GM21737 (cell line): ENCODE results near the gene MYO1D.
"Not testable (repeated sequence)": the region's sequence is repeated elsewhere in the genome, so short reads cannot be mapped to it uniquely, and the experiment has no call there.

ENCODE experiments used
- ATAC-seq: cut with Tn5 transposase; IDR thresholded peaks from one replicate; pipeline ENCODE4 v1.9.1; 2021; ENCODE audit warnings: mild to moderate bottlenecking, moderate library complexity; ENCODE audit not compliant: unreplicated experiment

The MYO1D gene

DNA sequence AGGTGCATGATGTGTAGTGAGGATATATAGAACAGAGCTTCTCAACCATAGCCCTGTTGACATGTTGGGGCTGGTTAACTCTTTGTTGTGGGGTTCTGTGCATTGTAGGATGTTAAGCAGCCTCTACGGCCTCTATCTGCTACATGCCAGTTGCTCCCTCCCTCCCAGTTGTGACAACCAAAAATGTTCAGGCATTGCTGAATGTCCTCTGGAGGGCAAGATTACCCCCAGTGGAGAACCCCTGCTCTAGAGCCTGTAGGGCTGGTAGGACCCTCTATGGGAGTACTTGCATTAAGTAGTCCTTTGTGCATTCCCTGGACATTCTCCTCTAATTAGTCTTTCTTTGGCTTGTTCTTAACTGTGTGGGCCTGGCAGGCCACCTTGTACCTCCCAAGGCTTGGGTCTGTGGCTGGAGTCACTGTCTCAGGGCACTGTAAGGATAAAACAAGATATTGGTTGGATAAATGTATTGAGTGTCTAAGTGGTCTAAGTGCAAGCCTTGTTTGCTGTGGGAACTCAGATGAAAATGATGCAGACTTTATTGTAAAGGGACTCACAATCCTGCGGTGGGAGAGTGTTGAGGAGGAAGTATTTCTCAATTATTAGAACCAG, 19.8 kb upstream of the MYO1D start:
- ATAC-seq, result no peak

DNA sequence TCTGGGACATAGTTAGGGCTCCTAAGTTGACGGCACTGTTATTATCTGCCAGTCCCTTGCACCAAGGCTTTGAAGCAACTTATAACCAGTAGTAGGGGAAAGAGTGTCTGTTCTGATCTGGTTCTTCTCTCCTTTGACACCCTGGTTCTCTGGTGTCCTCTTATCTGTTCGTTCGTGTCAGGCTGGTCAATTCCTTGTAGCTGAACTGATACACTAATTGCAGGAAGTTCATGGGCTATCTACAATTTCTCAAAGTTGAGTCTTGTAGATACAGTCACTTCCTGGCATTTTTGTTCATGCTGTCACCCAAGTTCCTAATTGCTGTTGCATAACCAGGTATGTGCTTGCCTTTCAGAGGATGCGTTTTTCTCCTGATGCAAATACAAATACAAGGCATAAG, 17.3 kb upstream of the MYO1D start:
- no peak for ATAC-seq

DNA sequence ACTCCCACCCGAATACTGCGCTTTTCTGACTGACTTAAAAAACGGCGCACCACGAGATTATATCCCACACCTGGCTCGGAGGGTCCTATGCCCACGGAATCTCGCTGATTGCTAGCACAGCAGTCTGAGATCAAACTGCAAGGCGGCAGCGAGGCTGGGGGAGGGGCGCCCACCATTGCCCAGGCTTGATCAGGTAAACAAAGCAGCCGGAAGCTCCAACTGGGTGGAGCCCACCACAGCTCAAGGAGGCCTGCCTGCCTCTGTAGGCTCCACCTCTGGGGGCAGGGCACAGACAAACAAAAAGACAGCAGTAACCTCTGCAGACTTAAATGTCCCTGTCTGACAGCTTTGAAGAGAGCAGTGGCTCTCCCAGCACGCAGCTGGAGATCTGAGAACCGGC, 10.5 kb upstream of the MYO1D start:
- not testable (repeated sequence) for ATAC-seq

DNA sequence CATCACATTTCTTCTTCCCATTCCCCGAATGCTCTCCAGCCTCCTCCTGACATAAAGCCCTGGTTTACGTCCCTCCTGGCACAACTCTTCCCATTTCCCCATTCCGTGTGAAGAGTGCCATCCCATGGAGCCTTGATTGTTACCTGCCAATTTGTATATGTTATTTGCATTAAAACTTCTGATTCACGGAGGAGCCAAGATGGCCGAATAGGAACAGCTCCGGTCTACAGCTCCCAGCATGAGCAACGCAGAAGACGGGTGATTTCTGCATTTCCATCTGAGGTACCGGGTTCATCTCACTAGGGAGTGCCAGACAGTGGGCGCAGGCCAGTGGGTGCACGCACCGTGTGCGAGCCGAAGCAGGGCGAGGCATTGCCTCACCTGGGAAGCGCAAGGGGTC, 10.0 kb upstream of the MYO1D start:
- ATAC-seq, result not testable (repeated sequence)

DNA sequence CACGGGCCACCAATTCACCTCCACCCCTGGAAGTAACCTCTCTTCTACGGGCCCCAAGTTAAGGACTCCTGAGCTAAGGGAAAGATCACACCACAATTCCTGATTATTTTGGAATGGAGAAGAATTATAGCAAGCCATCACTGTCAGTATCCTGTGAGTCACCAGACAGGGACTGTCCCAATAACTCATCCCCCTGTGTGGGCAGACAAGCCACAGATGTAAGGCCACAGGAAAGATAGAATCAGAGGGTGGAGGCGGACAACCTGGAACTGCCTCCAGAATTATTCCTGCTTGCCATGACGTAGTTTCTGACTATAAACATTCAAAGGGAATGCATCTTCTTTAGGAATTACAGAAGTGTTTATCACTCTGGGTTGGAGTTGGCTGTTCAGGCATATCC, 5.8 kb upstream of the MYO1D start:
- no peak for ATAC-seq

DNA sequence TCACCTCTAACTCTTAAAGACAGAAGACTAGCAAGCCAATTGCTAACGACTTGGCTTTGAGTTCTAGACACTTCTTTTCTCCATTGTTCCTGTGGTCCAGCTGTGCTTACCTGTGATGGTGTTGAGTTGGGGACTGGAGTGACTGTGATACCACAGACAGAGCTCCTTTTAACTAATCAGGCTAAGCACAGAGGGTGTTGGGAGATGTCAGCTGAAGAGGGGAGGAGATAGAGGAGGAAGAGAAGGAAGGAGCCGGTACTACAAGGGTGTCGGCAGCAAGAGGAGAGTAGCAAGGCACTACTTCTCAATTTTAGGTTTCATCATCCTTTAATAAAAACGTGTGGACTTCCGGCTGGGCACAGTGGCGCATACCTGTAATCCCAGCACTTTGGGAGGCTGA, 5.1 kb upstream of the MYO1D start:
- ATAC-seq, result no peak

DNA sequence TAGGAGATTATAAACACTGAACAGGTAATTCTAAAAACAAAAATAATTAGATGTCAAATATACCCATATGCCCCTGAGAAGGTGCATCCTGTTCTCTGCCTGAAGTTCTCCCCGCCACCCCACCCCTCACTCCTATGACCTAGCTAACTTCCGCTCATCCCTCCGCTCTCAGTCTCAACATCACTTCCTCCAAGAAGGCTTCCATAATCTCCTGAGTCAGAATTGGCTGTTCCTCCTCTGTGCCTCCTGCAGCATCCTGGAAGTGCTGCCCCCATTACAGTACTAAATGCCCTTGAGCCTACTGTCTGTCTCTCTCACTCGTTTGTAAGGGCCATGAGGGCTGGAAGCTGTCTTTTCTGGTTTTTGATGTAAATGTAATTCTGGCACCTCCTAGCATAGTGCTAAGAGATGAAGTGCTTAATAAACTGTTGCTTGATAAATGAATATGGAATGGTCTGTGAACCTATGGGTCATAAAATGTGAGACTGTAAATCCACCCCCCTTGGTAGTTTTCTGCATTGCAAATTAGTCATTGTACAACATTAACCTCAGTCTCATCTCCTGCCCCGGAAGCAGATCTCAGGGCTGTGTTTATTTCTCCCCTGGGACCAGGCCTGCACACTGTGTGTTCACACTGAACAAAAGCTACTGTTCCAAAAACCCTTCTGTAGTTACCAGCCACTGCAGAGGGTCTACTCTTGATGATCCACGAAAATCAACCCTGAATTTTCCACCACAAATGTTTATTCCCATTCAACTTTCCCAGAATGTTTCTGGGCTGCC, 3.9 kb upstream of the MYO1D start:
- no peak for ATAC-seq

DNA sequence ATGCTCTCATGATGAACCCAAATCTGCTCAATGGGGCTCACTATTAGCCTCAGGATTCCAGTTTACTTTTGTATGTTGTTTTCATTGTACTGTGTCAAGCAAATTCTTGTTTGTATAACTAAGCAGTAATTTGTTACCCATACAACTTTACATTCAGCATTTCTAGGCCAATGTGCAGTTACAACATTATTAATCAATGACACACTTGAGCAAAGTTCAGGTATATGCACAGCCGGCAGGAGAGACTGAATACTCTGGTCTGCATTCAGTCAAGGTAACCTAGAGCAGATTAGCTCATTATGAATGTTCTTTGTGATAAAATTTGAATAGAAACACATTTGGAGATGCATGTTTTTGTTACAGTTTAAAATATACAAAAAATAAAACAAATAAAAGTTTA, 2.2 kb upstream of the MYO1D start:
- ATAC-seq, result no peak

DNA sequence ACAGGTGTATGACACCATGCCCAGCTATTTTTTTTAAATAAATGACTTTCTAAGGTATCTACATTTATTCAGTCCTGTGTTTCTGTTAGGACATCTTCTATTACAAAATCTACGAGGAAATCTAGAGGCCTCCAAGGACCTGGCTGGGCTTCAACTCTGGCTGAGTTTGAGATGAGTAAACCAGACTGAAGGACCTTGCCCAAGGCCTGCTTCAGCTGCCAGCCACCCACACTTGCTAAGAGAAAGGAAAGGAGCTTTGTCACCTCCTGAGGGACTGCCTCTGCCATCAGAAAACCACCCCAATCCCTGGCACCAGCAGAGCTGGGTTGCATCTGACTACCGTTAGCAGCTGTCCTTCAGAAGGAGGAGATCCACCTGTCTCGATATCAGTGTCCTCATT, 1.3 kb upstream of the MYO1D start:
- no peak for ATAC-seq

DNA sequence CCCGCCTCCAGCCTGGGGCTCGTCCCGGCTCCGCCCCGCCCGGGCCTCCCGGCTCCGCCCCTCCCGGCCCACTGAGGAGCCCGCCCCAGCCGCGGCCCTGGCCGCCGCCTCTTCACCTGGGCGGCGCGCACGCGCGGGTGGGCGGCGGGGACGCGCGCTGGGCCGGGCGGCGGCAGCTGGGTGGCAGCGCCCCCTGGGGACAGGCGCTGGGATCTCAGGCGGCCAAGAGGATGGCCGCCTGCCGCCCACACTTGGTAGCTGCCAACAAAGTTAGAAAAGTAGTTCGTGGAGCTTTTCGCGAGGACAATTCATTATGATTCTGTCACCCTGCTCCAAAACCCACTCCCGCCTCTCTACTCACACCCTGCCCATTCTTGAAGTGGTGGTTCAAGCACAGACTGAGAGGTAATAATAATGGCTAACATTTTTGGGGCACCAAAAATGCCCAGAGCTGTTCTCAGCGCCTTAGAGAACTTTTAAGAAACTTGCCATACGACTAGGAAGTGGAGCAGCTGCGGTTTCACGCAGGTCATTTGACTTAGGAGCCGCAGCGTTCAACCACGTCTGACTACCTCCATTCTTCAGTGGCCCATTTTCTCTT, 340 bp upstream of the MYO1D start:
- ATAC-seq, result peak; percentile 91

DNA sequence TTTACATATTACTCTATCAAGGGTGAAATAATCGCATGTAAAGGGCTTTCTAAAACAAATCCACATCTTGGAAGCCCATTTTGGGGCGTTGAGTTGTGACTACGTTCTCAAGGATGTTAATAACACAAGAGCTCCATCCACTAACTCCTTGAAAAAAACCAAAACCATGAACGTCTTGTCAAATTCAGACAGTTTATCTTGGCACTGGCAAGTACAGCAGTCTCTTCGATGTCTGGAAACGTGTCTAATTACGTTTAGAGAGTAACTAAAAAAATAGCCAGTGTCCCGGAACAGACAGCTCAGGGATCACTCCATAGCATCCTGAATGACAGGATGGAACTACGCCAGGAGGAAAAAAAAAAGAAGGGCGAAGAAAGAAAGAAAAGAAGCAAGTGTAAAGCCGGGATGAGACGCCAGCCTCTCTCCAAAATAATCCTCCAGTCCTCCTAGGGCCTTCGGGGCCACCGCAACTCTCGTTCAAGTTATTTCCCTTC, 954 bp downstream of the MYO1D start:
- ATAC-seq, result no peak

DNA sequence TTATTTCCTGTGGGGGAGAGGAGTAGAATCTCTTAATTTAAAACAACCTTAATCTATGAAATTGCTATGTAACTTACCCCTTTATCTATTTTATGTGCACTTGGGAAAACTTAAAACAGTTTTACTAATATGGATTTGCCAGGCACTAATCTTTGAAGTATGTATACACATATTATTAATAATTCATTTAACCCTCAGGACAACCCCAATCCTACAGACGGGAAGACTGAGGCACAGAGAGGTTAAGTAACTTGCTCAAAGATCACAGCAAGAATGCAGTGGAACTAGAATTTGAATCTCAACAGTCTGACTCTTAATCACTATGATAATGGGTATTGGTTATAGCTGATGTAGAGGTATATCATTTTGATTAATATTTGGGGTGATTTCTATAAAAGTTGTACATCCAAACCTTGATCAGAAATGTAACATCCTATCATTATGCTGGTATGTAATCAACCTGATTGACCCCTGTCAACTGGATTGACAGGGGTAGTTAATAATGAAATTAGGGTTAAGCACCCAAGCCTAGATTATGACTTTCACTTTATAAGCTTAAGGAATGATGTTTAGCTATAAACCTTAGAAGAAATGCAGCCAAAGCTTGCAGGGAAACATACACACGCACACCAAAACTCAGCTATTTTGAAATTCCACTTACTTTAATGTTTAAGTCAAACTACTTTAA, 1.6 kb downstream of the MYO1D start:
- no peak for ATAC-seq

DNA sequence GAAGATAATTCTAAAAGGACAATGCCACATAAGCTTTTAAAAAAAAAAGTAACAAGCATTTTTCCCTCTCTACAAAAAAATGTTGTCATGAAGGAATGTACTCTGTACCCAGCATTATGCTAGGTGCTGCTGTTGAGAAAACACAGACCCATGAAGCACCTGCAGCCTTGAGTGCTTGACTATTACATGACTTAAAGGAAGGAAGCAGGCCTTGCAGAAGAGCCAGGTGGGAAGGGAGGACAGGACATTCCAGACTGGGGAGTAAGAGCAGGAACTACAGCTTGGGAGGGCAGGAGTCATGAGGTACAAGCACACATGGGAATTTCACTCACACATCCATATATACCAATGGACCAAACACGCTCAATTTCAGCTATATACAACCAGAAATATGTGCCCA, 3.8 kb downstream of the MYO1D start:
- ATAC-seq, result no peak

DNA sequence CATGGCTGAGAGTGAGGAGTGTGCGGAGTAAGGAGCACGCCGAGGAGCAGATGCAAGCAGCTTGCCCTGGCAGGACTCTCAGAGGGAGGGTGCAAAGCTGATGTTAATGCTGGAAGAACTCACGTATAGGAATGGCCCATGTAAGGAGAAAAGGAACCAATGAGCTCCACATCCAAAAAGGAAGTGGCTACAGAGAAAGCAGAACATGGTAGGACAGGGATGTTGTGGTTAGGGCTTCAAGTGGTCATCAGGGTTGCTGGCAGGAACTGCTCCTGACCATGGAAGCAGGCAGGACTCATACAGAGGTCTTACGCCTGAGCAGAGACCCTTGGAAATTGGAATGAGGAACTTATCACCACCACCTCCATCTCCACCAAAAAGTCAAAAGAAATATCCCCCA, 5.2 kb downstream of the MYO1D start:
- ATAC-seq, result no peak

DNA sequence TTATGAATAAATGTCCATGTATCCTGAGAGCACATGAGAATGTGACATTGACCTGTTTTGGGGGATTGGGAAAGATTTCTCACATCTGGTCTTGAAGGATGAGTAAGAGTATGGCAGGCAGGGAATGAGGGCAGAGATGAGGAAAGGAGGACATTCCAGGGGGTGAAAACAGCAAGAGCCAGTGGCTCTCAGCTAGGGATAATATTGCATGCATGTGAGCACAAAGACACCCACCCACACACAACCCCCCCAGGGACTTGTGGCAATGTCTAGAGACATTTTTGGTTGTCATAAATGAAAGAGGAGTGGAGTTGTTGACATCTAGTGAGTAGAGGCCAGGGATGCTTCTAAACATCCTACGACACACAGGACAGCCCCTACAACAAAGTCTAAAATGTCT, 6.0 kb downstream of the MYO1D start:
- ATAC-seq, result no peak

DNA sequence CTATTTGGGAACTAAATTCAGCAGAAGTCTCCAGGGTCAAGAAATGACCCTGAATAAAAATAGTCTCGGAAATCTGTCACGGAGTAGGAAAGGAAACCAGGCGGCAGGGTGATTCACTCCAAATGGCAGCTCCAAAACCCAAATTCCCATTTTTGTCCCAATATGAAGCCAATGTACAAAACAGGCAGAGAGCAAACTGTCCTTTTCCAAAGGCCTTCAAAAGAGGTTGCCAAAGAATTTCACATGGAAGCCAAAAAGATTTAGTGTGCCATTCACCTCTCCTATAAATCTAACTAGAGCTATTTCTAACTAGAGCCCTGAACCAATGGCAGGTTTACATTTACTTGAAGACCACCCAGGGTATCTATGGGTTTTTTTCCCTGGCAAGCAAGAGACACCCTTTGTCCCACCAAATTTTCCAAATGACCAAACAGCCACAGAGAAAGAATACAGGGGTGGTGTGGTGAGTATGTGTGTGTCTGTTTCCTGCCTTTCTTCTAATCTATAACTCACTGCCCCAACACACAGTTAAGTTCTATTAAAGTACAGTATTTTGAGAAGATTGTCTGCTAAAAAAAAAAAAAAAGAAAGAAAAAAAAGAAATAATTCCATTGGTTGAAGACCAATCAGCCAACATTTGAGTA, 6.8 kb downstream of the MYO1D start:
- ATAC-seq, result no peak

DNA sequence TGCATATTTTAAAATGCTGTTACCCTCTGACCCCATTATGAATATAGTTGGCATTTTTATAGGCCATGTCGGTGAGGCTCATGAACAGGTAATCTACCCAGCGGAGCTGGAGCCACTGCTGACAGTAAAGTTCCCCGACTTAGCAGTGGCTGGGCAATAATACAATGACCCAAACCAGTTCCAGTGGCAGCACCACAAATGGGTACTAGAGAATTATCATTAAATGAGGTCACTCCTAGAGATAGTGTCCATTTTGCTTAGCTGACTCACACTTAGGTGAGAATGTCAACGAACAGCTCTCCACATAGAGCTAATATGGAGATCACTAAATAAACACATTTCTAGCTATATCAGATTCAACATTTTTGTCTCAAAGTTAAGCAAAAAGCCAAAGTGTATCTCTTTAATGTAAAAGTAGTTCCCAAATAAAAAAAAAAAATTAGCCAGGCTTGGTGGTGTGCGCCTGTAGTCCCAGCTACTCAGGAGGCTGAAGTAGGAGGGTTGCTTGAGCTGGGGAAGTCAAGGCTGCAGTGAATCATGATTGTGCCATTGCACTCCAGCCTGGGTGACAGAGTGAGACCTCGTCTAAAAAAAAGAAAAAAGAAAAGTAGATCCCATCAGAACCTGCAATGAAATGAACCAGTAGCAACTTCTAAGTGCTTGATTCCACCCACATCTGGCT, 7.4 kb downstream of the MYO1D start:
- no peak for ATAC-seq

DNA sequence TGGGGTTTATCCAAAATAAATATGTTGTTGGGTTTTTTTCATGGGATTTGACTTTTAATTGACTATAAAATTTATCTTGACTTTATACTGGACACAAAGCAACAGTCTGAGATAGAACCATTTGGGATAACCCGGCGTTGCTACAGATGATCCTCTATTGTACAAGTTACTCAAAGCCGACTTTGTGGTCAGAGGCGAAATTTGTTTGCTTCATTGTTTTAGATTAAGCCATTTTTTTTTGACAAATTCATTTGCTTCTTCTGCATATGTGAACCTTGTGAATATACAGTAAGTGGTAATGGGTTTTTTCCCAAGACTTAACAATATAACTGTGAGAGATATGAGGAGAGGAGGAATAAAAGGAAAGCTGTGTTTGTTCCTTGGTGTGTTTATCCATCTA, 11.8 kb downstream of the MYO1D start:
- no peak for ATAC-seq

DNA sequence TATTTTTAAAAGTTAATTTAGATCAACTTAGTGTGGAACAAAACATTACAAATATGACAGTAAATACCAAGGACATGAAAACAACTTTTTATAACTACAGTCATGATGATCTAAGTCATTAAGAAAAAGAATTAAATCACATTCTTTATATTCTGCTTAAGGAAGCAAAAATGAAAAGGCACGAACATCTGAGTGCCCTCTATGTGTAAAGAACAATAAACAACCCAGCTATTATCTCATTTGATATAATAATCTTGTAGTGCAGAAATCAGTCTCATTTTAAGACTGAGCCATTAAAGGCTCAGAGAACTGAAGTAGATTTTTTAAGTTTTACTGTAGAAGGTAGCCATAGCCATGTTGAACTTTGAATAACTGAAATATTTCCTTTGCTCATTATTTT, 13.4 kb downstream of the MYO1D start:
- no peak for ATAC-seq

DNA sequence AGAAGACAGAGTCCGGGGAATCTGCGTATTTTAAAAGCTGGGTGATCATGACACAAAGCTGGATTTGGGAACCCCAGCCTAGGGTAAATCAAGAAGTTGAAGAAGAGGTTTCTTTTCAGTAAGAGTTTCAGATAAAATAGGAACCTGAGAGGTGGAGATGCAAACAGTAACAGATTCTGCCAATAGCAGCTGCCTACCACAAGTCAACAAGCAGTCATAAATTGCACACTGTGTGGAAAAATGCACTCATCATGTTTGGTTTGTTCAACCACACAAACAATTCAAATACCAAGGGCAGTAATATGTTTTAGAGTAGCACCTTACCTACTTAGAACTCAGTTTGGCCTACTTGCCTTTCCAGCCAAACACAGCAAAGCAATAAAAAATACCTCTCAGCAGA, 14.0 kb downstream of the MYO1D start:
- ATAC-seq, result no peak

DNA sequence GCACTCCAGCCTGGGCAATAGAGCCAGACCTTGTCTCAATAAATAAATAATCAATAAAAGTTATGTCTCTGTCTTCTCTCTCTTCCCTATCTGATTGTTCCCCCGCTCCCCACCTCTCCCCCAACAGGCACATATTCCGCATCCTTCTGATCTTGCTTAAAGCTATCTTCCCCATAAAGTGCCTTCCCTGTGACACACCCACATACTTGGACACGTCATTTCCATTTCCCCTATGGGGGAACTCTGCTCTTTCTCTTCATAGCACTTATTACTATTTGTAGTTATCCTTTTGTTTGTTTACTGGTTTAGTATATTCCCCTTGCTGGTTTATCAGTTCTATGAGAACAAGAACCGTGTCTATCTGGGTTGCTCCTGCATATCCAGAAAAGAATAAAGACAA, 14.9 kb downstream of the MYO1D start:
- no peak for ATAC-seq
